ENCODE data around the gene ZCCHC14.
"Not testable (repeated sequence)": the region's sequence is repeated elsewhere in the genome, so short reads cannot be mapped to it uniquely, and the experiment has no call there.

Gene ZCCHC14

GRCh38 chr16:87495578-87496446 lies 3.0 kb upstream of the ZCCHC14 start:
- DNase-seq: no peak

GRCh38 chr16:87493608-87494280 lies 920 bp upstream of the ZCCHC14 start:
- DNase-seq: no peak

- no peak for DNase-seq
Measured at GRCh38 chr16:87492291-87492630, 563 bp downstream of the ZCCHC14 start.

- DNase-seq: peak; percentile 70
Measured at GRCh38 chr16:87491522-87492290, 1.1 kb downstream of the ZCCHC14 start.

GRCh38 chr16:87490799-87491521 lies 1.9 kb downstream of the ZCCHC14 start:
- DNase-seq: peak; percentile 86

- no peak for DNase-seq
Measured at GRCh38 chr16:87490096-87490798, 2.6 kb downstream of the ZCCHC14 start.

GRCh38 chr16:87489434-87490045 lies 3.3 kb downstream of the ZCCHC14 start:
- DNase-seq: no peak

- not testable (repeated sequence) for DNase-seq
Measured at GRCh38 chr16:87488960-87489359, 3.9 kb downstream of the ZCCHC14 start.

GRCh38 chr16:87487361-87487924 lies 5.4 kb downstream of the ZCCHC14 start:
- DNase-seq: peak; percentile 74

GRCh38 chr16:87486713-87487247 lies 6.0 kb downstream of the ZCCHC14 start:
- no peak for DNase-seq

- DNase-seq: no peak
Measured at GRCh38 chr16:87486282-87486681, 6.5 kb downstream of the ZCCHC14 start.

- DNase-seq: not testable (repeated sequence)
Measured at GRCh38 chr16:87485792-87486191, 7.0 kb downstream of the ZCCHC14 start.

GRCh38 chr16:87484487-87485331 lies 8.1 kb downstream of the ZCCHC14 start:
- DNase-seq: no peak

- DNase-seq: no peak
Measured at GRCh38 chr16:87483481-87483880, 9.3 kb downstream of the ZCCHC14 start.

GRCh38 chr16:87482670-87483069 lies 10.2 kb downstream of the ZCCHC14 start:
- DNase-seq: not testable (repeated sequence)

- no peak for DNase-seq
Measured at GRCh38 chr16:87482266-87482665, 10.6 kb downstream of the ZCCHC14 start.

- DNase-seq: not testable (repeated sequence)
Measured at GRCh38 chr16:87481711-87482110, 11.1 kb downstream of the ZCCHC14 start.

GRCh38 chr16:87477209-87477981 lies 15.4 kb downstream of the ZCCHC14 start:
- DNase-seq: not testable (repeated sequence)

- no peak for DNase-seq
Measured at GRCh38 chr16:87474566-87474996, 18.2 kb downstream of the ZCCHC14 start.
